Occipital lobe (tissue), 2 donors: Measurements from ENCODE around the gene WDR5B. TPM values are rescaled to one million over a fixed set of nuclear protein-coding genes. Genes with fewer than 3 reads are reported as not detected.
"Not testable (repeated sequence)": the region's sequence is repeated elsewhere in the genome, so short reads cannot be mapped to it uniquely, and the experiment has no call there.

Experiments
- DNase-seq: peaks from one replicate; lab custom pipeline; 2025; lab: John Stamatoyannopoulos, UW
- total RNA-seq: library from RNA; depleted of rRNA; stranded (reverse); fragments of >200 nt; gene quantifications from one replicate; pipeline ENCODE4 v1.2.3, GENCODE V29; 2014

Gene WDR5B
- 9.8 TPM for total RNA-seq

DNA sequence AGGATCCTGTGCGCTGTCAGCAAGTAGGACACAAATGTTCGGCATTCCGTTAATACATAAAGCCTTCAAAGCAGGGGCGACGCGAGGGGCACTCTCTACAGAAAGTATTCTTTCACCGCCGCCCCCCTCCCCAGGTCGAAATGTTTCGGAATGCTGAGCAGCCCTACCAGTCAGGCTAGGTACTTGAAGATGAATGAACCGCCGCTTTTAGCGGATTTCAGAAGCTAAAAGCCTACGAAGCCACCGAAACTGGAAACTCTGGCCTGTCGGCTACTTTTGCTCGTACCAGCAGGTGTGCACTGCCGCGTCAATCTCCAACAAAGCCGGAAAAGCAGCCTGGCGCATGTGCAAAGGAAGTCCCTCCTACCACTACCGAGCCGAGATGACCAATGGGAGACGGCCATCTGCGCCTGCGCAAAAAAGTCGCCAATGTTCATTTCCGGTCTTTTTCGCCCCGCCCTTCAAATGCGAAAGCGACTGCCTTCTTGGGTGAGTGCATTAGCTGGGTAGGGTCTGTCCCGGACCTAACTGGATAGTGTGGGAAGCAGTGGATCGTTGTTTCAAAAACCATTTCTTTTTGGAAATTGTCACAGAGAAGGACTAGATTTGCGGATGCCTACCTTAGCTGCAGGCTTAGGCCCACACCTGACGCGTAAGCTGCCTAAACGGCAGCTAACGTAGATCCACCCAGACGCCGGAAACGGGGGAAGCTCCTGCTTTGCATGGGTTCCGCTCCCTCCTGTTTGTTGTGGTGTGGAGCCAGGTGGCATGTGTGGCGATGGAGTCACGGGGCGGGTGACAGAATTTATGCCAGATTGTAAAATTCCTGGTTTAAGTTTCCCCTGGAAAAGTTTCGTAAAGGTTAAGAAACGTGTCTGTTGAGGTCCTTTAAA, at the start of gene WDR5B:
Gene WDR5B (minus strand): TSS at position 301 of the 893 bp plus-strand sequence. CDS start 534 bp downstream, outside the sequence.
- no peak for DNase-seq

GRCh38 chr3:122464659-122465058, 48.8 kb upstream of the WDR5B start:
- DNase-seq = no peak

DNA sequence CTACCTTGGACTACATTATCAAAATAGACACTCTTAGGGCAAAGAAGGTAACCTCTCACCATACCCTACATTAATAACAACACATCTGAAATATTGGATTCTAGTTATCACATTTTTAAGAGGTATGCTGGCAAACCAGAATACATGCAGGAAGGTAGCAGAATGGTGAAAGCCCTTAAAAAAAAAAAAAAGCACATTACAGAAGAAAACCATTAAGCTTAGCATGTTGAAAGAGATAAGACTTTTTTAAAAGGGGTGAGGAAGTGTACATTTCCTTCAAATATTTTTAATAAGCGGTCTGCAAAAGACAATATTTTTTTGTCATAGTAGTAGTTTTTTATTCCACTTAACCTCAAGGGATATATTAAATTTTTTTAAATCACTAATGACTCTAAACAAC, 46.5 kb upstream of the WDR5B start:
- no peak for DNase-seq

- no peak for DNase-seq
Measured at GRCh38 chr3:122461806-122462205, 45.9 kb upstream of the WDR5B start.

- DNase-seq = no peak
Measured at GRCh38 chr3:122458992-122459391, 43.1 kb upstream of the WDR5B start.

DNA sequence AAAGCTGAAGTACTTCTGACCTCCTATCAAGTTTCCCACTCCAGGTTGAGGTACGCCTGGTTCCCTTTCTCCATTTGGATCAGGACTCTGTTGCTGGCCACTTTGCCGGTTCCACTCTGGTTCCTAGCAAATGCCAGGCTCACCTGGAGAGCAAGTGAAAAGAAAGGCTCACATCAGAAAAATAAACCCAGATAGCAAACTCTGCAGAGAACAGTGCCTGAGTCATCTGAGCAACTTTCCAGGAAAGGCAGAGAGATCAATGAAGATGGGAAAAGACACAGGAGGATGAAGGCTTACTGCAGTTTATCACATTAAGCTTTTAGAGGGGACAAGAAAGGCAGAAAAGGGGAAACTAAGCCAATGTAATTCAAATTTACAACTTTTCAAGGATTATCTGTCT, 41.8 kb upstream of the WDR5B start:
- DNase-seq = no peak

GRCh38 chr3:122456074-122456473, 40.2 kb upstream of the WDR5B start:
- DNase-seq = no peak

- DNase-seq = no peak
Measured at GRCh38 chr3:122451371-122451770, 35.5 kb upstream of the WDR5B start.

DNA sequence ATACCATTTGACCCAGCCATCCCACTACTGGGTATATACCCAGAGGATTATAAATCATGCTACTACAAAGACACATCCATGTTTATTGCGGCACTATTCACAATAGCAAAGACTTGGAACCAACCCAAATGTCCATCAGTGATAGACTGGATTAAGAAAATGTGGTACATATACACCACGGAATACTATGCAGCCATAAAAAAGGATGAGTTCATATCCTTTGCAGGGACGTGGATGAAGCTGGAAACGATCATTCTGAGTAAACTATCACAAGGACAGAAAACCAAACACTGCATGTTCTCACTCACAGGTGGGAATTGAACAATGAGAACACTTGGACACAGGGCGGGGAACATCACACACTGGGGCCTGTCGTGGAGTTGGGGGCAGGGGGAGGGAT, 32.4 kb upstream of the WDR5B start:
- DNase-seq = not testable (repeated sequence)

GRCh38 chr3:122444491-122444887, 28.6 kb upstream of the WDR5B start:
- DNase-seq = not testable (repeated sequence)

GRCh38 chr3:122443762-122444490, 28.1 kb upstream of the WDR5B start:
- DNase-seq = not testable (repeated sequence)

GRCh38 chr3:122443090-122443489, 27.2 kb upstream of the WDR5B start:
- DNase-seq = no peak

GRCh38 chr3:122435950-122436349, 20.1 kb upstream of the WDR5B start:
- DNase-seq = no peak

DNA sequence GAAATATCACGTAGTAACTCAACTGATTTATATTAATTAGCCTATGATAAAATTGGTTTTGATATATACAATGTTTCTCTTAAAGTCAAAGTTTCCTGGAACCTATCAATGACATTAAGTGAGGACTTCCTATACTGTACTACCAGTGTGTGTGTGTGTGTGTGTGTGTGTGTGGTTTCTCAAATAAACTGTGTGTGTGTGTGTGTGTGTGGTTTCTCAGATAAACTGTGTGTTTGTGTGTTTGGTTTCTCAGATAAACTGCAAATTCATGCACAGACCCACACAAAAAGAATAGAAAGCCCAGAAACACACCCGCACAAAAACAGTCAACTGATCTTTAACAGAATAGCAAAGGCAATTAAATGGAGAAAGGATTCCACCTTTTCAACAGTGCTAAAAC, 14.5 kb upstream of the WDR5B start:
- no peak for DNase-seq

DNA sequence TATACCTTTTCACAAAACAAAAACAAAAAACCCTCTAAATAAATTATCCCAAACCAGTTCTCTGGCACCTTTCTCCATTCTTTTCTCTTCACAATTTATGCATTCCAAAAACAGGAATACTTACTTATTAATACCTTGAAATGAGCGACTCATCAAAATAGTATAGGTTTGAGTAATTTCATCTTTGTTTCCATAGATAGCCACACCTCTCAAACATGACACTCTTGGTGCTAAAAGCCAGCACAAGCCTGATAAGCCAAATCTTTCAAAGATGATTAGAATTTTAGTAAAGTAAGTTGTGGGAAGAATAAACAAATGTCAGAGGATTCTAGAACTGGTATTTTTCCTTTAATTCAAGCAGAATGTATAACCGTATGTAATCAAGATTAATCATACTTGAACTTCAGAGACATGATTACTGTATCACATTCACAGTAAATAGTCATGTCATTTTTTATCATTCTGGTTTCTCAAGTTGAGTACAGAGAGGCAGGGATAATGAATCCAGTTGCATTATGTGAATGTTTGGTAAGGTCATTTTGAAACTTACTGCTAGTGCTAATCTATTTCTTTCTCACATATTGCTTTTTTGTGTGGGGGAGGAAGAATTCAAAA, 12.1 kb upstream of the WDR5B start:
- DNase-seq = no peak

- DNase-seq = no peak
Measured at GRCh38 chr3:122421836-122422235, 6.0 kb upstream of the WDR5B start.

GRCh38 chr3:122421101-122421500, 5.2 kb upstream of the WDR5B start:
- no peak for DNase-seq

DNA sequence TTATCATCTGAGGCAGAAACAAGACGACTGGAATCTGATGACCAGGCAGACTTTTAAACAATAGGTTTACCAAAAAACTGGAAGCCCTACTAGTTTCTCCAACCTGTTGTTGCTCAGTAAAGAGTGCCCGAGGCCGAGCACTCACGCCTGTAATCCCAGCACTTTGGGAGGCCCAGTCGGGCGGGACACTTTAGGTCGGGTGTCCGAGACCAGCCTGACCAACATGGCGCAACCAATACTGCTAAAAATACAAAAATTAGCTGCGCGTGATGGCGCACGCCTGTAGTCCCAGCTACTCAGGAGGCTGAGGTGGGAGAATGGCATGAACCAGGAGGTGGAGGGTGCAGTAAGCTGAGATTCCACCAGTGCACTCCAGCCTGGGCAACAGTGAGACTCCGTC, 1.1 kb upstream of the WDR5B start:
- no peak for DNase-seq

GRCh38 chr3:122415104-122415744, 638 bp downstream of the WDR5B start:
- no peak for DNase-seq

- no peak for DNase-seq
Measured at GRCh38 chr3:122414391-122414790, 1.5 kb downstream of the WDR5B start.

GRCh38 chr3:122410639-122411038, 5.2 kb downstream of the WDR5B start:
- no peak for DNase-seq

GRCh38 chr3:122410111-122410510, 5.8 kb downstream of the WDR5B start:
- no peak for DNase-seq
